Measurements from ENCODE around the gene DAB2IP.

DNA sequence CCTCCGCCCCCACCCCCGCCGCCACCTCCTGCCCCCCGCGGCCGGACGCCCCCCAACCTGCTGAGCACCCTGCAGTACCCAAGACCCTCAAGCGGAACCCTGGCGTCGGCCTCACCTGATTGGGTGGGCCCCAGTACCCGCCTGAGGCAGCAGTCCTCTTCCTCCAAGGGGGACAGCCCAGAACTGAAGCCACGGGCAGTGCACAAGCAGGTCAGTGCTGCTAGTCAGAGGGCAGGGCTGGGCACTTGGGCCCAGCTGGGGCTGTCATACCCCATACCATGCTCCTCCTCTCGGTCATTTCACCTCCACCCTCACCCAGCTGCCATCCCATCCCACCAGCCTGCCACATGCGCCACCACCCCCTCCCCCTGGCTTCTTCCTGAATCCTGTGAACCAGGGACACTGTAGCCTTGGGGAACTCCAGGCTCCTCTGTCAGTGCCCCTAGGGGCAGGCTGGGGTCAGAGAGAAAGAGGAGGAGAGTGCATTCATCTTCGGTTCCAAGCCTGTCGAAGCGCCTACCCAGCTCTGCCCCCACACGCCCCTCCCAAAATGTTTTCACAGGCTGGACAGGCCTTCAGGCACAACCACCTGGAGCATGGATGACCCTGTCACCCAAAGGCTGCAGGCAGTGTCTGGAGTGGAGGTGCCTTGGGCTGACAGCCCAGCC lies 122.0 kb downstream of the DAB2IP start:
- TF ChIP-seq, protein P1, sequence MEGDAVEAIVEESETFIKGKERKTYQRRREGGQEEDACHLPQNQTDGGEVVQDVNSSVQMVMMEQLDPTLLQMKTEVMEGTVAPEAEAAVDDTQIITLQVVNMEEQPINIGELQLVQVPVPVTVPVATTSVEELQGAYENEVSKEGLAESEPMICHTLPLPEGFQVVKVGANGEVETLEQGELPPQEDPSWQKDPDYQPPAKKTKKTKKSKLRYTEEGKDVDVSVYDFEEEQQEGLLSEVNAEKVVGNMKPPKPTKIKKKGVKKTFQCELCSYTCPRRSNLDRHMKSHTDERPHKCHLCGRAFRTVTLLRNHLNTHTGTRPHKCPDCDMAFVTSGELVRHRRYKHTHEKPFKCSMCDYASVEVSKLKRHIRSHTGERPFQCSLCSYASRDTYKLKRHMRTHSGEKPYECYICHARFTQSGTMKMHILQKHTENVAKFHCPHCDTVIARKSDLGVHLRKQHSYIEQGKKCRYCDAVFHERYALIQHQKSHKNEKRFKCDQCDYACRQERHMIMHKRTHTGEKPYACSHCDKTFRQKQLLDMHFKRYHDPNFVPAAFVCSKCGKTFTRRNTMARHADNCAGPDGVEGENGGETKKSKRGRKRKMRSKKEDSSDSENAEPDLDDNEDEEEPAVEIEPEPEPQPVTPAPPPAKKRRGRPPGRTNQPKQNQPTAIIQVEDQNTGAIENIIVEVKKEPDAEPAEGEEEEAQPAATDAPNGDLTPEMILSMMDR (conservative IDR thresholded peaks at IDR 0.05; ENCODE audit: low read length) = no peak
- no peak for TF ChIP-seq EZH2phosphoT487 (IDR thresholded peaks at IDR 0.05; ENCODE audit: borderline replicate concordance)
